ENCODE results near the gene CRLF2. TPM values are rescaled to one million over a fixed set of nuclear protein-coding genes. Genes with fewer than 3 reads are reported as not detected.
A peak's percentile ranks its signal among the peaks of the same experiment; 100 is the strongest.

CRLF2 gene
- total RNA-seq, 3 donors from 2014 or later (not counting 1 experiment from before 2014, with no cell fraction given), result 1.3 TPM; not detected in 2

- peak in 1 of 2 donors; percentile 29 for DNase-seq
Observed at GRCh38 chrX:1215123-1215823, 2.8 kb upstream of the CRLF2 start.

GRCh38 chrX:1213971-1214370 lies 1.5 kb upstream of the CRLF2 start:
- H3K36me3 Mint-ChIP-seq, result no peaks in the 10 kb centered on the region
- H3K4me3 Mint-ChIP-seq, result no peak overlapping the region
- peaks cover 0 to 15% of the 10 kb centered on the region in 2 donors for H3K27me3 Mint-ChIP-seq (ENCODE audit: low read depth in 2 of 2)
- H3K27me3 ChIP-seq (ENCODE audit: control insufficient read depth, insufficient read depth, low read length), result no peaks in the 10 kb centered on the region
- H3K4me1 Mint-ChIP-seq, result peaks cover 0 to 15% of the 10 kb centered on the region in 2 donors
- DNase-seq (no peak), ATAC-seq (no peak)
- H3K27ac ChIP-seq (ENCODE audit: low read length), result no peak overlapping the region
- no peak overlapping the region for H3K4me3 ChIP-seq (ENCODE audit: low read length)
- no peak overlapping the region for H3K27ac Mint-ChIP-seq
- no peaks in the 10 kb centered on the region for H3K36me3 ChIP-seq (ENCODE audit: control insufficient read depth, insufficient read depth, low read length)
- peaks cover 9% of the 10 kb centered on the region for H3K4me1 ChIP-seq (ENCODE audit: control insufficient read depth, insufficient read depth, low read length)
- TF ChIP-seq CTCF (IDR thresholded peaks at IDR 0.05), result no peak
- no peaks in the 10 kb centered on the region for H3K9me3 ChIP-seq (ENCODE audit: control insufficient read depth, insufficient read depth, low read length)
- peaks cover 6% of the 10 kb centered on the region in 2 donors for H3K9me3 Mint-ChIP-seq
- intact Hi-C loops (cut with micrococcal nuclease), result no loop called here
- 91% methylated on average over 11 of the region's 11 CpGs for WGBS (ENCODE audit: insufficient coverage)

More at GRCh38 chrX:1215123-1215823, 2.8 kb upstream of the CRLF2 start:
- Mint-ChIP-seq H3K27me3 (ENCODE audit: low read depth in 2 of 2) (peaks cover 0 to 15% of the 10 kb centered on the region in 2 donors), H3K9me3 (peaks cover 6% of the 10 kb centered on the region in 2 donors), H3K4me3 (no peak overlapping the region), H3K4me1 (peaks cover 0 to 15% of the 10 kb centered on the region in 2 donors), H3K36me3 (no peaks in the 10 kb centered on the region), H3K27ac (no peak overlapping the region)
- TF ChIP-seq CTCF (IDR thresholded peaks at IDR 0.05), result no peak
- no peaks in the 10 kb centered on the region for H3K36me3 ChIP-seq (ENCODE audit: control insufficient read depth, insufficient read depth, low read length)
- no peaks in the 10 kb centered on the region for H3K9me3 ChIP-seq (ENCODE audit: control insufficient read depth, insufficient read depth, low read length)
- H3K4me1 ChIP-seq (ENCODE audit: control insufficient read depth, insufficient read depth, low read length), result peaks cover 9% of the 10 kb centered on the region
- 9% methylated on average over 9 of the region's 10 CpGs for WGBS (ENCODE audit: insufficient coverage)
- ATAC-seq, result peak in 1 of 3 donors; percentile 48
- no peak overlapping the region for H3K27ac ChIP-seq (ENCODE audit: low read length)
- H3K27me3 ChIP-seq (ENCODE audit: control insufficient read depth, insufficient read depth, low read length), result no peaks in the 10 kb centered on the region
- H3K4me3 ChIP-seq (ENCODE audit: low read length), result no peak overlapping the region
- intact Hi-C loops (cut with micrococcal nuclease), result no loop called here

- no peak overlapping the region for H3K27ac ChIP-seq (ENCODE audit: low read length)
- ATAC-seq, result no peak
- Mint-ChIP-seq H3K27me3 (ENCODE audit: low read depth in 2 of 2) (peaks cover 0 to 15% of the 10 kb centered on the region in 2 donors), H3K4me3 (no peak overlapping the region), H3K4me1 (peaks cover 15 to 27% of the 10 kb centered on the region in 2 donors), H3K36me3 (no peaks in the 10 kb centered on the region), H3K9me3 (peaks cover 6% of the 10 kb centered on the region in 2 donors), H3K27ac (no peak overlapping the region)
- WGBS (ENCODE audit: insufficient coverage), result 97% methylated on average over 1 of the region's 1 CpG
- H3K4me1 ChIP-seq (ENCODE audit: control insufficient read depth, insufficient read depth, low read length), result peaks cover 30% of the 10 kb centered on the region
- TF ChIP-seq CTCF (IDR thresholded peaks at IDR 0.05), result no peak
- no peak overlapping the region for H3K4me3 ChIP-seq (ENCODE audit: low read length)
- H3K9me3 ChIP-seq (ENCODE audit: control insufficient read depth, insufficient read depth, low read length), result no peaks in the 10 kb centered on the region
- DNase-seq, result no peak
- no peaks in the 10 kb centered on the region for H3K36me3 ChIP-seq (ENCODE audit: control insufficient read depth, insufficient read depth, low read length)
- intact Hi-C loops (cut with micrococcal nuclease), result no loop called here
- H3K27me3 ChIP-seq (ENCODE audit: control insufficient read depth, insufficient read depth, low read length), result no peaks in the 10 kb centered on the region
Observed at GRCh38 chrX:1210844-1211243, 1.6 kb downstream of the CRLF2 start.
